Transverse colon (tissue), 4 donors: Measurements from ENCODE around the gene BAG5. TPM values are rescaled to one million over a fixed set of nuclear protein-coding genes. Genes with fewer than 3 reads are reported as not detected.

Experiments used
- DNase-seq: peaks from one replicate; pipeline ENCODE4 v3.0.0-alpha.2; 2019
- H3K27ac ChIP-seq, 4 donors: fragments of 200-600 bp; sonication (generic); 2 replicates each; pipeline ENCODE4 v1.5.1; 2016 to 2018; ENCODE audit warnings: inconsistent platforms in 4 of 4
- H3K27me3 ChIP-seq: fragments of 200-600 bp; sonication (generic); 2 replicates; pipeline ENCODE4 v1.5.1; 2017; ENCODE audit warnings: inconsistent platforms
- H3K36me3 ChIP-seq, 4 donors: fragments of 200-600 bp; sonication (generic); 2 replicates each; pipeline ENCODE4 v1.5.1; 2017 to 2019; ENCODE audit warnings: inconsistent platforms in 4 of 4
- H3K4me1 ChIP-seq, 4 donors: fragments of 200-600 bp; sonication (generic); 2 replicates each; pipeline ENCODE4 v1.5.1; 2017 to 2020; ENCODE audit warnings: inconsistent platforms in 4 of 4
- H3K4me3 ChIP-seq, 4 donors: fragments of 200-600 bp; sonication (generic); 1 replicate in 1 of 4; 2 replicates in 3 of 4; pipeline versions ENCODE4 v1.5.1 to v1.6.1; 2017 to 2019; ENCODE audit warnings: inconsistent platforms in 4 of 4
- H3K9me3 ChIP-seq, 2 donors: fragments of 200-600 bp; sonication (generic); 2 replicates each; pipeline ENCODE4 v1.5.1; 2017 to 2019; ENCODE audit warnings: inconsistent platforms in 2 of 2
- EP300 ChIP-seq: sonication (generic); formaldehyde crosslinking; IDR thresholded peaks from one replicate; pipeline ENCODE4 v1.6.1; 2017; ENCODE audit warnings: antibody characterized with exemption, low read depth
- POLR2A ChIP-seq: fragments of 450-650 bp; IDR thresholded peaks from one replicate; pipeline ENCODE4 v1.6.1; 2016; ENCODE audit warnings: antibody characterized with exemption, mild to moderate bottlenecking, moderate library complexity
- POLR2AphosphoS5 ChIP-seq, 3 donors: sonication (generic); formaldehyde crosslinking; IDR thresholded peaks; one replicate each; pipeline ENCODE4 v1.6.1; 2016; ENCODE audit warnings: antibody characterized with exemption in 3 of 3
- WGBS, 2 donors: methylation state at CpG; one replicate each; pipeline ENCODE4 v1.1.5; 2018; ENCODE audit warnings: low coverage in 1 of 2; 5-methylcytosine and 5-hydroxymethylcytosine counted together
- in situ Hi-C, 4 donors: fragments of 200-750 bp; cut with MboI; loops; one replicate each; pipeline versions ENCODE4 v1.15.0 to v1.15.1; 2017; ENCODE audit warnings: low sequenced_read_pairs in 3 of 4, low pct_ligation_motif_present in 1 of 4, low pct_unique_long_range_greater_than_20kb in 1 of 4
- intact Hi-C: fragments of 100-400 bp; cut with DNase I; formaldehyde crosslinking; loops from one replicate; pipeline ENCODE4 v1.15.1; 2023; ENCODE audit warnings: low total_unique reads
- total RNA-seq, 4 donors: library from RNA; depleted of rRNA; stranded (reverse); fragments of >200 nt; gene quantifications; one replicate each; pipeline ENCODE4 v1.1.0, GENCODE V29; 2016
- TF ChIP-seq, protein P1 (sequence below), 5 experiments: fragments of 200-600 bp in 3 of 5; fragments of 450-650 bp in 2 of 5; sonication (generic) in 3 of 5; IDR thresholded peaks; 1 replicate in 2 of 5; 2 replicates in 3 of 5; pipeline ENCODE4 v1.5.1; 2016 to 2017; ENCODE audit warnings: antibody characterized with exemption in 5 of 5, inconsistent platforms in 3 of 5, mild to moderate bottlenecking in 2 of 5, moderate library complexity in 1 of 5

The BAG5 gene
- total RNA-seq, 4 donors from 2014 or later, result 10.8 to 26.3 (median 23.9) TPM

DNA sequence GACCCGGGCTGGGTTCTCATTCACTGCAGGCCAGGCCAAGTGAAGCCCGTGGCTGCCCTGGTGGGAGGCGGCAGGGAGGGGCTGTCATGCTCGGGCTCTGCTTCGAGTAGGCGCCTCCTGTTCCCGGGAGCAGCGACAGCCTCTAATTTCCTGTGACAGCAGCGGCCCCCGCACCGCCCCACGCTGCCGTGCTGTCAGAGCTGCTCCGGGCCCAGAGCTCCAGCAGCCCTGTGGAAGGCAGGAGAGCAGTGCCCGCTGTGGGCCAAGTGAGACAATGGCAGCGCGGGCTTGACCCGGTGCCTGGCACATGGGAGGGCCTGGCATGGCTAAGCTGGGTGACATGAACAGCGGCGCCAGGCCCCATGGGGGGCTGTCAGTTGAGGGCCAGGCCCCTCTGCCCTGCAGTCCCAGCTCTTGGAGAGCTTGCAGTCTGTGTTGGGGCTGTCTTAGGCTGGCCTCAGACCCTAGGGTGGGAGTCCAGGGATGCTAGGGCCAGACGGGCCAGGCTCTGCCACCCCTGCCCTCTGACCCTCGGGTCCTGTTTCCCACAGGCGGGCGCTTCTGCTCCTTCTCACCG is 28.4 kb downstream of the BAG5 start:
- Histone ChIP-seq H3K36me3 (no peaks in the 10 kb centered on the region), H3K9me3 (no peaks in the 10 kb centered on the region), H3K4me1 (peaks cover 24 to 63% (median 42%) of the 10 kb centered on the region in 4 donors), H3K27me3 (no peaks in the 10 kb centered on the region), H3K27ac (peak overlapping the region; percentile 66 to 94 (median 86)), H3K4me3 (no peak overlapping the region)
- intact Hi-C loops, result no loop called here
- TF ChIP-seq POLR2A (no peak), POLR2AphosphoS5 (IDR thresholded peaks at IDR 0.05) (no peak), EP300 (no peak)
- TF ChIP-seq, protein P1, sequence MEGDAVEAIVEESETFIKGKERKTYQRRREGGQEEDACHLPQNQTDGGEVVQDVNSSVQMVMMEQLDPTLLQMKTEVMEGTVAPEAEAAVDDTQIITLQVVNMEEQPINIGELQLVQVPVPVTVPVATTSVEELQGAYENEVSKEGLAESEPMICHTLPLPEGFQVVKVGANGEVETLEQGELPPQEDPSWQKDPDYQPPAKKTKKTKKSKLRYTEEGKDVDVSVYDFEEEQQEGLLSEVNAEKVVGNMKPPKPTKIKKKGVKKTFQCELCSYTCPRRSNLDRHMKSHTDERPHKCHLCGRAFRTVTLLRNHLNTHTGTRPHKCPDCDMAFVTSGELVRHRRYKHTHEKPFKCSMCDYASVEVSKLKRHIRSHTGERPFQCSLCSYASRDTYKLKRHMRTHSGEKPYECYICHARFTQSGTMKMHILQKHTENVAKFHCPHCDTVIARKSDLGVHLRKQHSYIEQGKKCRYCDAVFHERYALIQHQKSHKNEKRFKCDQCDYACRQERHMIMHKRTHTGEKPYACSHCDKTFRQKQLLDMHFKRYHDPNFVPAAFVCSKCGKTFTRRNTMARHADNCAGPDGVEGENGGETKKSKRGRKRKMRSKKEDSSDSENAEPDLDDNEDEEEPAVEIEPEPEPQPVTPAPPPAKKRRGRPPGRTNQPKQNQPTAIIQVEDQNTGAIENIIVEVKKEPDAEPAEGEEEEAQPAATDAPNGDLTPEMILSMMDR (IDR thresholded peaks at IDR 0.05), result no peak
- WGBS, 2 donors, result 85% methylated on average over 23 of the region's 25 CpGs; no CpG with 5 or more reads in 1 of the 2 donors
- in situ Hi-C loops, result no loop called here
- DNase-seq, result no peak

DNA sequence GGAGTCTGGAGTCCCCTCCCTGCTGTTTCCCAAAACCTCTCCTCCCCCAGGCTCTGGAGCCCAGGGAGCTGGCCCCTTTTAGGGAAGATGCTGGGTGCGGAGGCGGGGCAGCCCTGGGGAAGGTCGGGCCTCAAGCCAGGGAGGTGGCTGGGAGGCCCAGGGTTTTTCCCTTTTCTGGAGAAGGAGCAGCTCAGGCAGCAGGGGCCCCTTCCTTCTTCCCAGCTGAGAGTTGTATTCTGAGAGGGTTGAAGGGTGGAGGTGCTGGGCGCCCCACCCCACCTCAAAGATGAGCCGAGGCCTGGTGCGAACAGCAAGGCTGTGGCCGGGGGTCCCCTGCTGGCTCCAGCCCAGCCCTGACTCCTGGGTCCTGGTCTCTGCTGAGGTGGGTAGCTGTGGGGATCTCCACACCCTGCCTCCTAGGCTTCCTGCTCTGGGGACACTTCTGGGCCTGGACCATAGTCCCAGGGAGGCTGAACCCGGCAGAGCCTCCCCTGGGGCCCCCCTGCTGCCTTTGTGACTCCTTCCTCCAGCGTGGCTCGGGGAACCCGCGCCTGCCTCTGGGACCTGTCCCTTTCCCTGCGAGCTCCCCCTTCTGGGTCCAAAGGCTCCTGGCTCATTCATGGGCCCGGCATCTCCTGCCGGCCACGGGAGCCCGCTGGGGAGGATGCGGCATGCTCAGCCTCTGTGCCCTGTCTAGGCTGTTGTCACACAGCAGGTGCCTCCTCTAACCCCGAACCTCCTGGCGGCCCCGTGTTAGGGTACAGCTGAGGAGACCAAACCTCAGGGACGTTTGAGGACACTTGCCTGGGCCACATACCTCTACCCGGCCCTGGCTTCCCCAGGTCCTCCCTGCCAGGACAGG is 29.1 kb downstream of the BAG5 start:
- 71% methylated on average over 21 of the region's 23 CpGs; no CpG with 5 or more reads in 1 of the 2 donors for WGBS, 2 donors
- Histone ChIP-seq H3K4me1 (peaks cover 21 to 60% (median 39%) of the 10 kb centered on the region in 4 donors), H3K27ac (peak overlapping the region; percentile 66 to 94 (median 86)), H3K9me3 (no peaks in the 10 kb centered on the region), H3K4me3 (peak overlapping the region in 1 of 4 donors; percentile 11), H3K27me3 (no peaks in the 10 kb centered on the region), H3K36me3 (no peaks in the 10 kb centered on the region)
- intact Hi-C loops, result no loop called here
- no peak for DNase-seq
- in situ Hi-C loops, result no loop called here
- TF ChIP-seq POLR2AphosphoS5 (IDR thresholded peaks at IDR 0.05), result no peak
- no peak for TF ChIP-seq EP300
- TF ChIP-seq, protein P1 (IDR thresholded peaks at IDR 0.05), result no peak
- TF ChIP-seq POLR2A, result no peak

DNA sequence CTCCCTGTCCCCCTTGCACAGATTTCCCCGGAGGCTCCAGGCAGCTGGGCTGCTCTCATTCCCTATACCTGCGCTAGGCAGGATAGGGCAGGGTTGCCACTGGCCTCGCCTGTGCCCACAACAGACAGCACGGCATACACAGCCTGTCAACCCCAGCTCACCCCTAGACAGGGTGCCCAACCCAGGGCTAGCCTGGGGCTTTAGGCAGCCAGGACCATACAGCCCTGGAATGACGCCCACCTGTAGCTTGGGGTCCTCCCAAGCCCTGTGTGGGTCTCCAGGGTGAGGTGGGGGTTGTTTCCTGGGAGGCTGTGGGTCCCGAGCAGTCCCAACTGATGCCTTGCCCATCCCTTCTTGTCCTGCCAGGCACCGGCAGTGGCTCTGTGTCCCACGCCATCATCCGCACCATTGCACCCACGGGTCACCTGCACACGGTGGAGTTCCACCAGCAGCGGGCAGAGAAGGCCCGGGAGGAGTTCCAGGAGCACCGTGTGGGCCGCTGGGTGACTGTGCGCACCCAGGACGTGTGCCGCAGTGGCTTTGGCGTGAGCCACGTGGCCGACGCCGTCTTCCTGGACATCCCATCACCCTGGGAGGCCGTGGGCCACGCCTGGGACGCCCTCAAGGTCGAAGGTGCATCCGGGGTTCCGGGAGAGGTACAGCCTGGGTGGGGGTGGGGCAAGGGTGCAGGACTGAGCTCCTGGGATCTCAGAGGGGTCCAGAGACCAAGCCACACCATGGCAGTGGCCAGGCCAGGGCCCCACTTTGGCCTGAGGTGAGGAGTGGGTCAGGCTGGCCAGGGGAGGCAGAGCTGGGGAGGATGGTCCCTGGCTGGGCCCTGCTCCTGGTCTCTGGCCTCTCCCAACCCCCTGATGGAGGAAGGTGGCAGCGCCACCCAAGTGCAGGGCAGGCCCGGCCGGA is 30.0 kb downstream of the BAG5 start:
- intact Hi-C loops (no loop called here), in situ Hi-C loops (no loop called here)
- Histone ChIP-seq H3K4me3 (peak overlapping the region in 1 of 4 donors; percentile 11), H3K36me3 (no peaks in the 10 kb centered on the region), H3K4me1 (peaks cover 27 to 60% (median 46%) of the 10 kb centered on the region in 4 donors), H3K9me3 (no peaks in the 10 kb centered on the region), H3K27ac (peak overlapping the region; percentile 66 to 94 (median 86)), H3K27me3 (no peaks in the 10 kb centered on the region)
- no peak for DNase-seq
- TF ChIP-seq EP300 (no peak), POLR2AphosphoS5 (IDR thresholded peaks at IDR 0.05) (no peak), POLR2A (no peak)
- TF ChIP-seq, protein P1 (IDR thresholded peaks at IDR 0.05), result no peak
- 81% methylated on average over 29 of the region's 32 CpGs; no CpG with 5 or more reads in 1 of the 2 donors for WGBS, 2 donors
